WTC11 (cell line): Measurements from ENCODE around the gene SOX6.

Experiments
- ATF3 ChIP-seq: sonication (generic); formaldehyde crosslinking; conservative IDR thresholded peaks from 2 replicates; pipeline ENCODE4 v1.8.1; 2022; ENCODE audit warnings: mild to moderate bottlenecking, missing genetic modification reagents
- CTCF ChIP-seq: fragments of 200-600 bp; IDR thresholded peaks from 2 replicates; pipeline ENCODE4 v1.8.0; 2022; ENCODE audit warnings: antibody characterized with exemption
- ESRRA ChIP-seq: sonication (generic); formaldehyde crosslinking; IDR thresholded peaks from 2 replicates; pipeline ENCODE4 v1.8.1; 2022; ENCODE audit warnings: mild to moderate bottlenecking, missing genetic modification reagents, borderline replicate concordance
- ETV6 ChIP-seq: sonication (generic); formaldehyde crosslinking; IDR thresholded peaks from 2 replicates; pipeline ENCODE4 v1.8.1; 2022; ENCODE audit warnings: mild to moderate bottlenecking, missing genetic modification reagents
- HMGA2 ChIP-seq: fragments of 250-450 bp; sonication (Bioruptor Pico); IDR thresholded peaks from 2 replicates; pipeline ENCODE4 v1.4.0; 2021; ENCODE audit warnings: mild to moderate bottlenecking, moderate library complexity
- IRF2 ChIP-seq: sonication (generic); formaldehyde crosslinking; IDR thresholded peaks from 2 replicates; pipeline ENCODE4 v1.8.0; 2022; ENCODE audit warnings: low read depth, missing genetic modification reagents, borderline replicate concordance
- USF2 ChIP-seq: sonication (generic); formaldehyde crosslinking; IDR thresholded peaks from 2 replicates; pipeline ENCODE4 v1.8.1; 2023; ENCODE audit warnings: mild to moderate bottlenecking, missing genetic modification reagents, moderate library complexity

- TF ChIP-seq CTCF: no peak
- TF ChIP-seq ATF3: no peak
- TF ChIP-seq ESRRA (CRISPR knock-in tag): no peak
- no peak for TF ChIP-seq IRF2 (CRISPR knock-in tag)
- TF ChIP-seq HMGA2 (CRISPR knock-in tag): no peak
- no peak for TF ChIP-seq ETV6 (CRISPR knock-in tag)
- no peak for TF ChIP-seq USF2
Measured at GRCh38 chr11:16279524-16279923, 76.8 kb downstream of the SOX6 start.
